22Rv1 (cell line): Measurements from ENCODE around the gene KRTAP5-5.

Experiments used
- H3K27ac ChIP-seq: fragments of 450-650 bp; 2 replicates; pipeline ENCODE4 v1.5.1; 2017
- CTCF ChIP-seq: fragments of 450-650 bp; IDR thresholded peaks from 2 replicates; pipeline ENCODE4 v1.5.1; 2017; ENCODE audit warnings: mild to moderate bottlenecking
- ZFX ChIP-seq: fragments of 450-650 bp; IDR thresholded peaks from 2 replicates; pipeline ENCODE4 v1.6.1; 2017; ENCODE audit warnings: antibody characterized with exemption, borderline replicate concordance

The KRTAP5-5 gene

GRCh38 chr11:1608363-1608762 is 21.2 kb upstream of the KRTAP5-5 start, which contains the start of gene KRTAP5-3:
Gene KRTAP5-3, minus strand, starts transcription at chr11:1608463. Its CDS starts 78 bp downstream, at chr11:1608385.
- TF ChIP-seq ZFX (no peak), CTCF (no peak)
- H3K27ac ChIP-seq = no peak within 1 kb of the TSS

GRCh38 chr11:1618231-1618630 is 11.3 kb upstream of the KRTAP5-5 start:
- no peak overlapping the region for H3K27ac ChIP-seq
- TF ChIP-seq CTCF (no peak), ZFX (no peak)

- no peak overlapping the region for H3K27ac ChIP-seq
- TF ChIP-seq ZFX (no peak), CTCF (no peak)
Observed at GRCh38 chr11:1619449-1619848, 10.1 kb upstream of the KRTAP5-5 start.

- no peak within 1 kb of the TSS for H3K27ac ChIP-seq
- no peak for TF ChIP-seq ZFX
- TF ChIP-seq CTCF = no peak
Observed at GRCh38 chr11:1622086-1622485, 7.5 kb upstream of the KRTAP5-5 start, which contains the start of gene KRTAP5-4. Gene KRTAP5-4, minus strand, starts transcription at chr11:1622138. Its CDS starts 45 bp downstream, at chr11:1622093.

- no peak for TF ChIP-seq ZFX
- TF ChIP-seq CTCF = no peak
- H3K27ac ChIP-seq = no peak overlapping the region
Observed at GRCh38 chr11:1623716-1624115, 5.9 kb upstream of the KRTAP5-5 start.

- no peak for TF ChIP-seq ZFX
- TF ChIP-seq CTCF = no peak
- H3K27ac ChIP-seq = no peak overlapping the region
Observed at GRCh38 chr11:1624621-1625020, 5.0 kb upstream of the KRTAP5-5 start.

GRCh38 chr11:1625541-1625940 is 4.0 kb upstream of the KRTAP5-5 start:
- TF ChIP-seq ZFX = no peak
- no peak for TF ChIP-seq CTCF
- no peak overlapping the region for H3K27ac ChIP-seq
